HG02763 (cell line): Measurements from ENCODE around the gene GOLGA8K.
"Not testable (repeated sequence)": the region's sequence is repeated elsewhere in the genome, so short reads cannot be mapped to it uniquely, and the experiment has no call there.

Experiments used
- ATAC-seq: cut with Tn5 transposase; IDR thresholded peaks from one replicate; pipeline ENCODE4 v1.9.1; 2021; ENCODE audit warnings: mild to moderate bottlenecking, moderate library complexity; ENCODE audit not compliant: unreplicated experiment

GOLGA8K gene

DNA sequence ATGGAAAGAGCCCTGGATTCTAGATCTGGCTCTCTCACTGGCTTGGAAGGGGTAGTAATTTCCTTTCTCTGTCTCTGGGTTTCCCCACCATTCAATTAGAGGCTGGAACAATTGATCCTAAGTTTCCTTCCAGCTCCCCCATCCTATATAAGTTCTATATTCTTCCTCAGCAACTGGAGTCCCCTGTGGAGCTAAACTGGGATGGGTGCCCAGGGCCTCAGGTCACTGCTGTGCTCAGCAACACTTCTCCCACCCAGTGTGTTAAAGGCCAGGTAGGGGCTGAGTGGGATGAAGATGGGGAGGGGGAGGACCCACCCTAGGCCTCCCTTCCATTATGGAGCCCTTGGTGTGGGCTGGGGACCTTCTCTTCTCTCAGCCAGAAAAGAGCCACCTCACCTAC lies 46.2 kb downstream of the GOLGA8K start:
- ATAC-seq, result not testable (repeated sequence)

DNA sequence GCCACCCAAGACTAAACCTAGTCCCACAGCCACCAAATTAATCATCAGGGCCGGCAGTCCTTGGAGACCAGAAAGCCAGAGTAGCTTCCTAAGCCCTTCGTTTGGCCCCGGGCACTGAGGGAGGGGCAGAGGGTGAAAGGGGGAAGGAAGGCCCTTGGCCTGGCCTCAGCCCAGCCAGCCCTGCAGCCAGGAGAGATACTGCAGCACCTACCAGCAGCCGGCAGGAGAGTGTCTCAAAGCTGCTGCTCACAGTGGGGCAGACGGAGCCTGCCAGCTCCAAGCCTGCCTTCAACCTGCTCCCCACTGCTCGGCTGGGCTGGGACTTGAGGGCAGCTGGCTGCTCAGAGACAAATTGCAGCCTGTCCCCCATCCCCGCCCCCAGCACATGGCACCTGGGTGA lies 50.3 kb downstream of the GOLGA8K start:
- not testable (repeated sequence) for ATAC-seq

DNA sequence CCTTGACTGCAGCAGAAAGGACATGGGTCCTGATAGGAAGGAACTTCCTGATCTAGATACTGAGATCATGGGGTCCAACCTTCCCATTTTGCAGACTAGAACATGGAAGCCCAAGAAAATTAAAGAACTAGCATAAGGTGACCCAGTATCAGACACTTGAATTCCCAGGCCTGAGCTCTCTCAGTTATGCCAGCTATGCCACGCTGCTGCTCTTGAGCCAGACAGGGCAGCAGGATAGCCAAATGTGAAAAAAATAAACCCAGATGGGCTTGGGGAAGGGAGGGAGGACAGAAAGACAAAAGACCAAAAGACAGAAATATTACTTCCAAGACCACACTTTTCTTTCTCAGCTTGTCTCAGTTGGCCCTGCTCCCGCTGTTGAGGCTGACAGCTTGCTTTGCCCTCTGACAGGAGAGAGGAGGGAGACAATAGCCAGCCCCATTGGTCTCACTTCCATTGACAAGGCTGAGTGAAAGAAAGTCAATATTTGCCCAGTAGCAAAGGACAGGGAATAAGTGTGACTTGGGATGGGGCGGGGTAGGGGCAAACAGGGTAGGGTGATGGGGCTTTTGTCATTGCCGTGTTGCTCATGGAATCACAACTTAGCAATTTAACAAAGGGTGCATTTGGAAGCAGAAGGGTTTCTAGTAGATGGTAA lies 52.4 kb downstream of the GOLGA8K start:
- not testable (repeated sequence) for ATAC-seq

DNA sequence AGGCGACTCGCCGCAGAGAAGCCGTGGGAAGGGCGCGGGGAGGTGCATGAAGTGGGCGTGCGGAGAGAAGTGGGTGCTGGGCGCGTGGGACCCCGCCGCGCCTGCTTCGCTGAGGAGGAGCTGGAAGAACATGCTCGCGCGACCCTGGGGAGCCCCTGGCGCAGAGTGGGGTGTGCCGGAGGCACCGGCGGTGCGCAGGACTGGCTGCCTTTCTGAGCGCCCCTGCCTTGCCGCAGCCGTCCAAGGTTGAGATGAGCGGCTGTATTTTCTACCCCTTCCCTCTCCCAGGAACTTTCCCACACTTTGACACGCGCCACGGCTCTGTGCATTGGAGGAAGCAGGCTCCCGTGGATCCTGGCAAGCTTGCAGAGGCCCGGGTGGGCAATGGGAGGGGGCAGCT lies 56.1 kb downstream of the GOLGA8K start:
- not testable (repeated sequence) for ATAC-seq

DNA sequence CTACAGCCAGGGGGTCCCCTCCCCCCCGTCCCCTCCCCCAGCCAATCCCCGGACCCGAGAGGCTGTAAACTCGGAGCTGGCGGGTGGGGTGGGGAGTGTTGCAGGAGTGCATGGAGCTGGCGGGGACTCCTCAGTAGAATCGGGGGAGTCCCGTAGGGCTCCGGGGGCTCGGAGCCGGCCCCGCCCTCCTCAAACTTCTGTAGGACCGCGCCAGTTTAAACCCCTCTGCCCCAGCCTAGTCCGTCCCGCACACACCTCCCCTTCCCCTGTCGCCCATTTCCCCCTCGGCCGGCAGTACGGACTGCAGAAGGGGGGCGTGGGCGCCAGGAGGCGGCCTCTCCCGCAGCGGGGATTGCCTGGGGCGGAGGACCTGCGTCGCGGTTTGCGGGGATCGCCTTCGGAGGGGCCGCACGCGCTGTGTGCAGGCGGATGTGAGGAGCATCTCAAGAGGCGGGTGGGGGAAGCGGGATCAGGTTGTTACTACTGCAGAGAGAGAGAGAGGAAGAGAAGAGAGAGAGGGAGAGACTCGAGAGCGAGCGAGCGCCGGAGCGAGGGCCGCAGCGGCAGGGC lies 57.0 kb downstream of the GOLGA8K start:
- not testable (repeated sequence) for ATAC-seq

DNA sequence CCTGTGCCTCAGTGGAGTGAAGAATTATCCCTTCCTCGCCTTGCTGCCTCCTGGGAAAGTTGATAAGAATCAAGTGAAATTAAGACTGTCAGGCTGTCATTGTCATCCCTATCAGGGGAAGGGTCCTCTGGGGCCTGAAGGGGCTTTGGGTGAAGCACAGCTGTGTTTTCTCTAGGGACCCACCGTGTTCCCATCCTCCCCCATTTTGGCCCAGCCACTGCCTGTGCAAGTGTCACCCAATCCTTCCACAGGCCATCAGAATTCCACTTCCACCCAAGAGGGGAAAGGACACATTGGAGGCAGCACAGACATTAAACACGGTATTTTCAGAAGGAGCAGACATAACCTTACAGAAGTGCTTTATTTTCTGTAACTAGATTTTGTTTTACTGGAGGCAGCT lies 59.2 kb downstream of the GOLGA8K start:
- ATAC-seq, result not testable (repeated sequence)
